ENCODE data around the gene HSPB2.

HSPB2 gene

GRCh38 chr11:111913997-111914396, 1.5 kb downstream of the HSPB2 start:
- Histone ChIP-seq H3K4me1 (peaks cover 7% of the 10 kb centered on the region), H3K27ac (no peak overlapping the region), H3K36me3 (no peaks in the 10 kb centered on the region), H3K4me3 (no peak overlapping the region), H3K9ac (no peak overlapping the region), H3K27me3 (no peaks in the 10 kb centered on the region), H3K9me3 (no peaks in the 10 kb centered on the region), H4K20me1 (no peaks in the 10 kb centered on the region), H3K4me2 (no peak overlapping the region)
- no peak for TF ChIP-seq Cebpa-rat (IDR thresholded peaks at IDR 0.05)

- H3K36me3 ChIP-seq = no peaks in the 10 kb centered on the region
- H4K20me1 ChIP-seq = no peaks in the 10 kb centered on the region
- no peak for TF ChIP-seq Cebpa-rat (IDR thresholded peaks at IDR 0.05)
- H3K27ac ChIP-seq = no peak overlapping the region
- no peak overlapping the region for H3K9ac ChIP-seq
- H3K4me1 ChIP-seq = peaks cover 13% of the 10 kb centered on the region
- no peak overlapping the region for H3K4me2 ChIP-seq
- H3K27me3 ChIP-seq = no peaks in the 10 kb centered on the region
- H3K4me3 ChIP-seq = no peak overlapping the region
- no peaks in the 10 kb centered on the region for H3K9me3 ChIP-seq
These were observed 4.2 kb downstream of the HSPB2 start for GRCh38 chr11:111916768-111917167.

GRCh38 chr11:111917312-111917711, 4.8 kb downstream of the HSPB2 start:
- H3K4me1 ChIP-seq = peaks cover 13% of the 10 kb centered on the region
- no peaks in the 10 kb centered on the region for H3K36me3 ChIP-seq
- no peaks in the 10 kb centered on the region for H3K9me3 ChIP-seq
- H3K27me3 ChIP-seq = no peaks in the 10 kb centered on the region
- no peak overlapping the region for H3K9ac ChIP-seq
- H4K20me1 ChIP-seq = no peaks in the 10 kb centered on the region
- TF ChIP-seq Cebpa-rat (IDR thresholded peaks at IDR 0.05) = no peak
- H3K27ac ChIP-seq = no peak overlapping the region
- no peak overlapping the region for H3K4me2 ChIP-seq
- H3K4me3 ChIP-seq = no peak overlapping the region

DNA sequence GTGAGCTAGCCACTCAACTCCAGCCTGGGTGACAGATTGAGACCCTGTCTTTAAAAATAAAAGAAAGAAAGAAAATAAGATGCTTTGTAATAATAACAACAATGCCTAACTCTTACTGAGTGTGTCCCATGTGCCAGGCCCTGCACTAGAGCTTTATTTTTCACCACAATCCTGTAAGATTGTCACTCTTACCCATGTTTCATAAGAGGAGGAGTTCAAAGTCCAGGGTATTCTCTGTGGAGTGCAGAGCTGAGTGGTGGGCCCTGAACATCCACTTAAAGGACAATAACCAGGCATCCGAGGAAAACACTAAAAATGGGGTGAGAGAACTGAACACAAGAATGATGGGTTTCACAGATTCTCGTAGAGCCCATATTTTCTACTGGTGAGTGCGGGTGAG, 5.3 kb downstream of the HSPB2 start:
- Histone ChIP-seq H3K4me2 (no peak overlapping the region), H3K9me3 (no peaks in the 10 kb centered on the region), H3K36me3 (no peaks in the 10 kb centered on the region), H3K4me3 (no peak overlapping the region), H3K4me1 (peaks cover 13% of the 10 kb centered on the region), H3K27me3 (no peaks in the 10 kb centered on the region), H3K9ac (no peak overlapping the region), H4K20me1 (no peaks in the 10 kb centered on the region), H3K27ac (no peak overlapping the region)
- no peak for TF ChIP-seq Cebpa-rat (IDR thresholded peaks at IDR 0.05)

DNA sequence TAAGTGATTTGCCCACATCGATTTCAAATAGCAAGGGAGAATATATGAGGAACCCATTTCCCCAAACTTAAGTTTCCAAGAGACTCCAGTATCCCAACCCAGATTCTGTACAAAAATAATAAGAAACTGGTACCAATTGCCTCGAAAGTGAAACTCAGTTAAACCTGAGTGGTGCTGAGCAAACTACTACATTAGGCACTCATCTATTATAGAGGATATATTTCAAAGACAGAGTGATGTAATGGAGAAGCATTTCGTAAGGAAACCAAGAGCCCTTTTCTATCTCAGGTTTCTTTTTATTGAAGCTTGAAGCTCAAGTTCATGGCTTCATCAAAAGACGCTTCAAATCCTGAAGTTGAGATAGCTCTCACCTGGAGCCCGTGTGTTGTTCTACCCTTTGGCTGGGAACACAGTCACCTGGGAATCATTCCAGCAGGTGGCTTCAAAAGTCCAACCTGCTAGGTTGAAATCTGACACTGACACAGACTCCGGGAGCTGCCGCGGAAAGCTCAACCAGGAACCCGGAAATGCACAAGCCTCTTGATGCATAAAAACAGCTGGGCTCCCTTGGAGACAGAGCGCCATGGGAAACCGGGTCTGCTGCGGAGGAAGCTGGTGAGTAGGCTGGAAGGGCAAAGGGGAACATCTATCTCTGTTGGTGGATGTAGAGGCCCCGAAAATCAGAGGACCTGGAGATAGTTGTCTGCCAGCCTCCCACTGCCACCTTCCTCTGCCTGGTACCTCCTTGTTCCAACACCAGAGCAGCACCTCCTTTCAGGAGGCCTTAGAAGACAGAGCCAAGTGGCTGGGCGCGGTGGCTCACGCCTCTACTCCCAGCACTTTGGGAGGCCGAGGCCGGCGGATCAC, 6.1 kb downstream of the HSPB2 start, which contains the start of gene C11orf52:
TSS of gene C11orf52 (plus strand) at position 524 of the 867 bp plus-strand sequence. CDS start at position 584, 60 bp downstream.
- Histone ChIP-seq H3K27me3 (no peaks in the 10 kb centered on the region), H3K27ac (no peak within 1 kb of the TSS), H4K20me1 (no peaks in the 10 kb centered on the region), H3K36me3 (no peaks in the 10 kb centered on the region), H3K4me2 (peak within 1 kb of the TSS; percentile 52), H3K9ac (no peak within 1 kb of the TSS), H3K4me3 (0 out of 2 replicates have a peak within 1 kb of the TSS, but pooled peaks have one; percentile 25), H3K4me1 (peaks cover 13% of the 10 kb centered on the region), H3K9me3 (no peaks in the 10 kb centered on the region)
- TF ChIP-seq Cebpa-rat (IDR thresholded peaks at IDR 0.05) = no peak

DNA sequence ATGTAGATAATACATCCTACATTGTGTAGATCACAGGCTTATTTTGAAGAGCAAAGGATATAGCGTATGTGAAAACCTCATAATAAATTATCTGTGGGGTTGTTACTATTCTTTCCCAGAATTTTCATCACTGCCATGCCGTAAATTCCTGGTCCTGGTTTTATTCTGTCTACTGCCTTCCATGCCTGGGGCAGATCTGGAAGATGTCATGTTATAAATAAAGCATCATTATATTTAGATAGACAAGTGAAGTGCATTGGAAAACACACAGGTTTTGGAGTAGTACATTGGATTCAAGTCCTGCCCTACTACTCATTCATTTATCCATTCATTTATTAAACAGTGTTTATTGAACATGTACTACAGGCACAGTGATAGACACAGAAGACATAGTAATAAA, 8.4 kb downstream of the HSPB2 start:
- Histone ChIP-seq H3K27ac (no peak overlapping the region), H3K4me3 (no peak overlapping the region), H3K9me3 (no peaks in the 10 kb centered on the region), H3K4me1 (peaks cover 15% of the 10 kb centered on the region), H3K36me3 (no peaks in the 10 kb centered on the region), H4K20me1 (no peaks in the 10 kb centered on the region), H3K9ac (no peak overlapping the region), H3K4me2 (no peak overlapping the region), H3K27me3 (no peaks in the 10 kb centered on the region)
- no peak for TF ChIP-seq Cebpa-rat (IDR thresholded peaks at IDR 0.05)

- Histone ChIP-seq H3K4me2 (no peak overlapping the region), H3K9ac (no peak overlapping the region), H3K27ac (no peak overlapping the region)
These were observed 9.2 kb downstream of the HSPB2 start for GRCh38 chr11:111921541-111922230.

DNA sequence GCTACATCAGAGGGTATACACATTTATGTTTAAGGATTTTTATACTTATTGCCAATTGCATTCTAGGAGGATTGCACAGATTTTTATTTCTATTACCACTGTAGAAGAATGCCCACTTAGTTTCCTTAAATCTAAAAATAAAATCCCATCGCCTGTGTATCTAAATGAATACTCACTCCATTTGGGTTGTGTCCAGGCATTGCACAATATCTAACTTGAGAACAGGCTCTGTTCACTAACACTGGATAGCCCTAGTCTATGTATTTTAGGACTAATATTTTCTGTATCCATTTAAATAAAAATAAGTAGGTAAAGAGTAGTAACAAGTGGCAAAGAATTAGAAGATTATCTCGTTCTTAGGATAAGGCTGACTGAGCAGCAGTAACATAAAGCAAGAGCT, 10.3 kb downstream of the HSPB2 start:
- no peak for TF ChIP-seq Cebpa-rat (IDR thresholded peaks at IDR 0.05)
- no peak overlapping the region for H3K4me3 ChIP-seq
- peaks cover 29% of the 10 kb centered on the region for H3K4me1 ChIP-seq
- H3K4me2 ChIP-seq = no peak overlapping the region
- H3K9ac ChIP-seq = no peak overlapping the region
- no peaks in the 10 kb centered on the region for H3K27me3 ChIP-seq
- H4K20me1 ChIP-seq = no peaks in the 10 kb centered on the region
- H3K36me3 ChIP-seq = no peaks in the 10 kb centered on the region
- H3K9me3 ChIP-seq = no peaks in the 10 kb centered on the region
- no peak overlapping the region for H3K27ac ChIP-seq

More at GRCh38 chr11:111921541-111922230, 9.2 kb downstream of the HSPB2 start:
- no peak overlapping the region for H3K4me3 ChIP-seq
- no peaks in the 10 kb centered on the region for H3K36me3 ChIP-seq
- TF ChIP-seq Cebpa-rat (IDR thresholded peaks at IDR 0.05) = no peak
- H4K20me1 ChIP-seq = no peaks in the 10 kb centered on the region
- no peaks in the 10 kb centered on the region for H3K9me3 ChIP-seq
- peaks cover 22% of the 10 kb centered on the region for H3K4me1 ChIP-seq
- no peaks in the 10 kb centered on the region for H3K27me3 ChIP-seq

DNA sequence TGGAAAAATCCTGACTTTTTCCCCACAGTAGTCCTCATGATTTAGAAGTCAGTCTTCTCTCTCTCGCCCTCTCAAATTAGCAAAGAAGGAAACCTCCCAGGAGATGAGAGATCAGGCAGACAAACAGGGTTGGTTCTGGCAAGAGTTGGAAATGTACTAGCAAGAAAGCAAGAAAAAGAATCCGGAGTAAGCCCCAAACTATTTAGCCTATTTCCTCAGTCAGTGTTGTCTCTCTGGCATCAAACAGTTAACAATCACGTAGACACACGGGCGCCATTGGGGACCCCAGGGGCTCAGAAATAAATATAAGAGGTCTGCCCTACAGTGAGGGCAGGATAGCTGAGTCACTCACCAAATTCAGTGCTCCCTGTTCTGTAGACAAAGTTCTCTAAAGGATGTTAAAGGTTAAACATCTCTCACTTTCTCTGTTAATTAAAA, 10.8 kb downstream of the HSPB2 start:
- Histone ChIP-seq H3K36me3 (no peaks in the 10 kb centered on the region), H3K9ac (no peak overlapping the region), H3K4me1 (peaks cover 30% of the 10 kb centered on the region), H3K9me3 (no peaks in the 10 kb centered on the region), H4K20me1 (no peaks in the 10 kb centered on the region), H3K4me3 (no peak overlapping the region), H3K27me3 (no peaks in the 10 kb centered on the region), H3K27ac (no peak overlapping the region), H3K4me2 (no peak overlapping the region)
- no peak for TF ChIP-seq Cebpa-rat (IDR thresholded peaks at IDR 0.05)

- Histone ChIP-seq H3K27ac (no peak overlapping the region), H3K9me3 (no peaks in the 10 kb centered on the region), H4K20me1 (no peaks in the 10 kb centered on the region), H3K4me3 (no peak overlapping the region), H3K27me3 (no peaks in the 10 kb centered on the region), H3K4me1 (peaks cover 24% of the 10 kb centered on the region), H3K4me2 (no peak overlapping the region), H3K36me3 (no peaks in the 10 kb centered on the region), H3K9ac (no peak overlapping the region)
- TF ChIP-seq Cebpa-rat (IDR thresholded peaks at IDR 0.05) = no peak
These were observed 11.4 kb downstream of the HSPB2 start for GRCh38 chr11:111923951-111924350.
